Lower lobe of right lung (tissue), 2 donors: Measurements from ENCODE around the gene TECTB. TPM values are rescaled to one million over a fixed set of nuclear protein-coding genes. Genes with fewer than 3 reads are reported as not detected.

Experiments
- ATAC-seq, 2 donors: fragments of 200-7000 bp; cut with Tn5 transposase; one replicate each; pipeline ENCODE4 v1.9.1; 2020 to 2022; ENCODE audit warnings: mild to moderate bottlenecking in 2 of 2, moderate library complexity in 2 of 2
- DNase-seq: peaks from one replicate; pipeline ENCODE4 v3.0.0-alpha.2; 2020
- H3K27ac ChIP-seq: fragments of 200-600 bp; one replicate; pipeline ENCODE4 v1.8.0; 2022
- H3K27me3 ChIP-seq: fragments of 200-600 bp; one replicate; pipeline ENCODE4 v1.8.0; 2022; ENCODE audit warnings: low read depth
- H3K36me3 ChIP-seq: fragments of 200-600 bp; one replicate; pipeline ENCODE4 v1.8.0; 2022; ENCODE audit warnings: mild to moderate bottlenecking
- H3K4me1 ChIP-seq: fragments of 200-600 bp; one replicate; pipeline ENCODE4 v1.8.0; 2022
- H3K4me3 ChIP-seq: fragments of 200-600 bp; one replicate; pipeline ENCODE4 v1.8.0; 2022; ENCODE audit warnings: mild to moderate bottlenecking
- H3K9me3 ChIP-seq: fragments of 200-600 bp; one replicate; pipeline ENCODE4 v1.8.0; 2022
- CTCF ChIP-seq: fragments of 200-600 bp; IDR thresholded peaks from one replicate; pipeline ENCODE4 v1.8.0; 2022; ENCODE audit warnings: antibody characterized with exemption, mild to moderate bottlenecking
- intact Hi-C: fragments of 100-400 bp; cut with DNase I; formaldehyde crosslinking; loops from one replicate; pipeline ENCODE4 v1.11.0; 2022
- total RNA-seq: library from RNA; stranded (reverse); fragmentation: NEBNext Ultra II Directional; extraction: Animal tissue kit (Norgen Biotek cat#: 25700); gene quantifications from one replicate; pipeline ENCODE4 v1.2.1, GENCODE V29; 2021
- donor health status: DM: no; HTN: yes; CAD: no; lungs with severe emphysema.

Gene TECTB
- total RNA-seq, 1 donor from 2014 or later, result not detected

DNA sequence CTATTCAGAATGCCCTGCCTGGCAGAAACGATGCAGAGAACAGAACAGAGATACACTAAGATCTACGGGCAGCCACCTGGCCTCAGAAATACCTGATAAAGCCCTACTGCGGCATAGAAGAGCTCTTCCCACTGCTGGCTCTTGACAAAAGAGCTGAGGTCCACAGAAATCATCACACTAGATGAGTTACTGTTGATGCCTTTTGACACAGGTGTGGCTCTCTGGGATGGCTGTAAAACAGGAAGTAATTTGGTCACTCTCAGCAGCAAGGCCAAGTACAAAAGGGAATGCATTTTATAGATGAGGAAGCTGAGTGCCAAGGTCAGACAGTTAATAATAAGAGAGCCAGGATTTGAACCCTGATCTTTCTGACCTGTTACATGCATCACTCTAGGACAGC is 55.8 kb downstream of the TECTB start:
- Histone ChIP-seq H3K27ac (no peak overlapping the region), H3K36me3 (no peaks in the 10 kb centered on the region)
- no peak for ATAC-seq

DNA sequence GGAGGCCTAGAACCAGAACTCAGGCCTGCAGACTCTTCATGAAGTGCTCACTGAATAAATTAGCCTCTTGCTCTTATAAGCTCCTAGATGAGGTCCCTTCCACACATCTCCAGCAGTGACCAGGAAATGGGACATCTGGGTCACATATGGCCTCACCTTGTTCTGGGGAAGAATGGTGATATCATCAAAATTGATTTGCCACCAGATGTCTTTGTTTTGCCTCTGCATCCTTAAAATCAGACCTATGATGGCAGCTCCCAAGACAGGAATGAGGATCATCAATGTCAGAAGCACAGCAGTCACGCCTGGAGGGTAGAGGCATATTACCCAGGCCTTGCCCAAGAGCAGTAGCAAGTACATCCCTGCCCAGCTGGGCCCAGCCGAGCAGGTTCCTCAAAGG is 57.4 kb downstream of the TECTB start:
- TF ChIP-seq CTCF, result no peak
- intact Hi-C loops, result no loop called here
- ATAC-seq, result no peak
- no peaks in the 10 kb centered on the region for H3K36me3 ChIP-seq
- H3K27me3 ChIP-seq, result no peaks in the 10 kb centered on the region
- no peak overlapping the region for H3K4me3 ChIP-seq
- no peaks in the 10 kb centered on the region for H3K9me3 ChIP-seq
- no peak overlapping the region for H3K27ac ChIP-seq
- DNase-seq, result no peak
- H3K4me1 ChIP-seq, result no peaks in the 10 kb centered on the region

More for the DNA sequence above, 55.8 kb downstream of the TECTB start:
- no peak for TF ChIP-seq CTCF
- intact Hi-C loops, result no loop called here
- Histone ChIP-seq H3K4me1 (no peaks in the 10 kb centered on the region), H3K4me3 (no peak overlapping the region), H3K27me3 (no peaks in the 10 kb centered on the region), H3K9me3 (no peaks in the 10 kb centered on the region)
- DNase-seq, result no peak

- H3K9me3 ChIP-seq, result no peaks in the 10 kb centered on the region
- no peaks in the 10 kb centered on the region for H3K4me1 ChIP-seq
- H3K27me3 ChIP-seq, result no peaks in the 10 kb centered on the region
- ATAC-seq (no peak), DNase-seq (no peak)
- no peak for TF ChIP-seq CTCF
- H3K27ac ChIP-seq, result no peak overlapping the region
- H3K36me3 ChIP-seq, result no peaks in the 10 kb centered on the region
- H3K4me3 ChIP-seq, result no peak overlapping the region
- intact Hi-C loops, result no loop called here
Measured at GRCh38 chr10:112343056-112343806, 60.0 kb downstream of the TECTB start.

GRCh38 chr10:112344261-112344660 is 61.1 kb downstream of the TECTB start:
- H3K27me3 ChIP-seq, result no peaks in the 10 kb centered on the region
- H3K4me1 ChIP-seq, result no peaks in the 10 kb centered on the region
- no peaks in the 10 kb centered on the region for H3K9me3 ChIP-seq
- no peak overlapping the region for H3K27ac ChIP-seq
- intact Hi-C loops, result no loop called here
- no peak for TF ChIP-seq CTCF
- H3K4me3 ChIP-seq, result no peak overlapping the region
- no peak for DNase-seq
- no peaks in the 10 kb centered on the region for H3K36me3 ChIP-seq
- peak in 1 of 2 donors; percentile 45 for ATAC-seq

DNA sequence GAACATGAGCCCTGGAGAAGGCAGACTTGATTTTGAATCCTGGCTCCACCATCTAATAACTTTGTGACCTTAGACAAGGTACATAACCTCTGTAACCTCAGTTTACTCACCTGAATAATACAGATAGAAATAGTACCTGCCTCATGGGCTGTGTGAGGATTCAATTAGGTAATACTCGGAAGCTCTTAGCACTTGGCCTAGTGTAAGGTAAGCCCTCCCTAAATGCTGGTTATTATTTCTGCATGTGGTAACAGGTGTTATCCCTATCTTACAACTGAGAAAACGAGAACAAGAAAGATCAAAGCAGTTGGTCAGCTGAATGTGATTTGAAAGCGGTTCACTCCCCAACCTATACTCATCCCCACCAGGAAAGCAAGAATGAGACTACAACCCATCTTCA is 62.0 kb downstream of the TECTB start:
- Histone ChIP-seq H3K27ac (no peak overlapping the region), H3K4me1 (no peaks in the 10 kb centered on the region), H3K27me3 (no peaks in the 10 kb centered on the region), H3K9me3 (no peaks in the 10 kb centered on the region), H3K36me3 (no peaks in the 10 kb centered on the region), H3K4me3 (no peak overlapping the region)
- no peak for TF ChIP-seq CTCF
- DNase-seq, result no peak
- intact Hi-C loops, result no loop called here
- no peak for ATAC-seq
